GM12874 (cell line): ENCODE data around the gene RAB40C.
A peak's percentile ranks its signal among the peaks of the same experiment; 100 is the strongest.

Experiments
- CTCF ChIP-seq: IDR thresholded peaks from 2 replicates; pipeline ENCODE4 v1.5.1; 2011; ENCODE audit warnings: low read depth, mild to moderate bottlenecking, control low read depth, low read length, moderate library complexity; ENCODE audit not compliant: insufficient read depth

The RAB40C gene

DNA sequence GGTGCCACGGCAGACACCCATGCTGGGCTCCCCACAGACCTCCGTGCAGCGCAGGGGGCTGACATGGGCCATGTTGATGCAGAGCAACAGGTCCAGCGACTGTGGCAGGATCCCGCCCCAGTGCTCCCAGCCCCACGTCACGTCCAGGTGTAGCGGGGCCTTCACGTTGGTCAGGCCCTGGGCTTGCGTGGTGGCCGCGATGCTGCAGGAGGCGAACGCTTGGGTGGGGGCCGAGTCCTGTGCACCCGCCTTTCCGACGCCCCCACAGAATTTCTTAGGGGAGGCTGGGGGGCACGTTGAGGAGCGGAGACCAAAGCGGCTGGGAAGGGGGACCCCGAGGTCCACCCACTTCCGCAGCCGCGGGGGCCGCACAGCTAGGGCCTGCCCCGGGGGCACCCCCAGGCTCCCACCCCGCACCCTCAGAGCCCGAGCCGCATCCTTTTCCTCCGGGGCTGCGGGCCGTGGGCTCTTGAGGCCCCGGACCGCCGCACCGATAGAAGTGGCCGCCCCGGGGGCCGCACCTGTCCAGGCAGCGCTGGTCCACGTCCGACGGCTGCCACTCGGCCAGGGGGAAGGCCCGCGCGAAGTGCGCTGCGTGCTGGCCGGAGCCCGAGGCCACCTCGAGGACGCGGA, 45.8 kb downstream of the RAB40C start:
- TF ChIP-seq CTCF, result no peak

- TF ChIP-seq CTCF, result 0 out of 2 replicates have a peak, but pooled peaks have one; percentile 5
Observed at GRCh38 chr16:636206-637080, 46.6 kb downstream of the RAB40C start, which contains the start of gene METTL26. Gene METTL26, minus strand, starts transcription at chr16:636305. Its CDS starts 15 bp downstream, at chr16:636290.

GRCh38 chr16:637081-638018, 47.5 kb downstream of the RAB40C start:
- TF ChIP-seq CTCF, result no peak

DNA sequence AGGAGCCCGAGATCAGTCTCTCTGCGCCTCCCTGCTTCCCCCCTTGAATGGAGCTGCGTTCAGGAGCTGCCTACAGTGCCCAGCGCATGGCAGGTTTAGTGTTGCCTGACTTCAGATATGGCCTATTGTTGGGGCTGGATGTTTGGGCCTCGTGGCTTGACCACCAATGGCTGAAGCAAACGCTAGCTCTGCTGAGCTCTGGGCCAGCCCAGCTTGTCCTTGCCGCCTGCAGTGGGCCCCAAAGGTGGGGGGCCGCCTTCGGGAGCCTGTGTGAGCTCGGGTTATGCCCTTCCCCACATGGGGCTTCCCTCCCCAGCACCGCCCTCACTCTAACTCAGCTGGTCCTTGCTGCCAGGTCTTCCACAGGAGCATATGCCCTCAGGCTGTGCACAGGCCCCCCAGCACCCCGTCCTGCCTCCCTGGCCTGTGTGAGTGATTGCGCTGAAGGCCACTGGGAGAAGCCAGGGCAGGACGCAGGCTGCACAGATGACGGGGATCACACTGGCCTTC, 48.2 kb downstream of the RAB40C start:
- TF ChIP-seq CTCF, result no peak

DNA sequence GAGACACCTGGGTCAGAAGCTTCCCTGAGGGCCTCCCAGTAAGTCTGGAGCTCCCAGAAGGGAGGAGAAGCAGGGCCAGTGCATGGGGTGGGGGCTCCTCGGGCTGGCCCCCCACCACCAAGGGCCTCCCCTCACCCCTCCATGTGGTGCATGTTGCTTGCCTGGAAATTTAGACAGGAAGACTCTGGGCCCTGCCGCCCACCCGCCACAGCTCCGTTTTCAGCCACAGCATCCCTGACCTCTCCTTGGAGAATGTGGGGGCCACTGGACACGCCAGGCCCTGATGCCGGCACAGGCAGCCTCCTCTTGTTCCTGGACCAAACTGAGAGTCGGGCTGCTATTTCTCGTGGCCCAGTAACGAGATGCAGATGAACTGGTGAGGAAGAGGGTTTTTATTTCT, 49.0 kb downstream of the RAB40C start:
- TF ChIP-seq CTCF, result no peak

DNA sequence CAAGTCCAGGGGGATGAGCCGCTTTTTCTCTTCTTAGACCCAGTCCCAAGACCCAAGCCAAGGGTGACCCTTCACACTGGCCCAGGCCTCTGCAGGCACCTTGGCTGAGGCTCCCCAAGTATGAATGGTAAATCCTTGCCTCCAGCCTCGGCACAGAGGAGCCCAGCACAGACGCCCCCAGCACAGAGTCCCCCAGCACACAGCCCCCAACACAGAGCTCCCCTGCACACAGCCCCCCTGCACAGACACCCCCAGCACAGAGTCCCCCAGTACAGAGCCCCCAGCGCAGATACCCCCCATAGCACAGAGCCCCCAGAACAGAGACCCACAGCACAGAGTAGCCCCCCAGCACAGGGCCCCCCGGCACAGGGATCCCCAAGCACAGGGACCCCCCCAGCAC, 50.7 kb downstream of the RAB40C start:
- no peak for TF ChIP-seq CTCF
